NOMO-1 treated with dmso at 0.1 percent for 144 hours (cell line): ENCODE data around the gene RARRES1.

Experiments
- DNase-seq: peaks from one replicate; lab custom pipeline; 2025; ENCODE audit not compliant: unreplicated experiment; lab: John Stamatoyannopoulos, UW

The RARRES1 gene

GRCh38 chr3:158649791-158650190 is 82.5 kb downstream of the RARRES1 start:
- no peak for DNase-seq
